ENCODE measurements around the gene LRRK1.
A peak's percentile ranks its signal among the peaks of the same experiment; 100 is the strongest.

The LRRK1 gene

GRCh38 chr15:101047301-101047781 is 128.2 kb downstream of the LRRK1 start:
- Histone ChIP-seq H3K27ac (no peak overlapping the region), H3K4me3 (ENCODE audit: low read depth, low read length) (no peak overlapping the region), H3K36me3 (no peaks in the 10 kb centered on the region), H3K9me3 (ENCODE audit: severe bottlenecking) (no peaks in the 10 kb centered on the region), H3K27me3 (ENCODE audit: insufficient read depth, low read depth, severe bottlenecking) (no peaks in the 10 kb centered on the region)
- DNase-seq: peak; percentile 4
- TF ChIP-seq CTCF (IDR thresholded peaks at IDR 0.05; ENCODE audit: low read depth, low read length): no peak

- H3K27me3 ChIP-seq (ENCODE audit: insufficient read depth, low read depth, severe bottlenecking): no peaks in the 10 kb centered on the region
- no peak for DNase-seq
- H3K27ac ChIP-seq: no peak overlapping the region
- TF ChIP-seq CTCF (IDR thresholded peaks at IDR 0.05; ENCODE audit: low read depth, low read length): no peak
- H3K4me3 ChIP-seq (ENCODE audit: low read depth, low read length): no peak overlapping the region
- H3K9me3 ChIP-seq (ENCODE audit: severe bottlenecking): no peaks in the 10 kb centered on the region
- no peaks in the 10 kb centered on the region for H3K36me3 ChIP-seq
Measured at GRCh38 chr15:101048176-101048575, 129.0 kb downstream of the LRRK1 start.

GRCh38 chr15:101048581-101049030 is 129.4 kb downstream of the LRRK1 start:
- DNase-seq: peak; percentile 7
- Histone ChIP-seq H3K9me3 (ENCODE audit: severe bottlenecking) (no peaks in the 10 kb centered on the region), H3K36me3 (no peaks in the 10 kb centered on the region), H3K4me3 (ENCODE audit: low read depth, low read length) (no peak overlapping the region), H3K27me3 (ENCODE audit: insufficient read depth, low read depth, severe bottlenecking) (no peaks in the 10 kb centered on the region), H3K27ac (no peak overlapping the region)
- no peak for TF ChIP-seq CTCF (IDR thresholded peaks at IDR 0.05; ENCODE audit: low read depth, low read length)

- Histone ChIP-seq H3K27me3 (ENCODE audit: insufficient read depth, low read depth, severe bottlenecking) (no peaks in the 10 kb centered on the region), H3K4me3 (ENCODE audit: low read depth, low read length) (no peak overlapping the region), H3K36me3 (no peaks in the 10 kb centered on the region), H3K9me3 (ENCODE audit: severe bottlenecking) (no peaks in the 10 kb centered on the region), H3K27ac (no peak overlapping the region)
- no peak for TF ChIP-seq CTCF (IDR thresholded peaks at IDR 0.05; ENCODE audit: low read depth, low read length)
- peak; percentile 1 for DNase-seq
Measured at GRCh38 chr15:101049282-101049681, 130.1 kb downstream of the LRRK1 start.

GRCh38 chr15:101049856-101050622 is 130.9 kb downstream of the LRRK1 start:
- TF ChIP-seq CTCF (IDR thresholded peaks at IDR 0.05; ENCODE audit: low read depth, low read length): no peak
- Histone ChIP-seq H3K4me3 (ENCODE audit: low read depth, low read length) (no peak overlapping the region), H3K27ac (no peak overlapping the region), H3K9me3 (ENCODE audit: severe bottlenecking) (no peaks in the 10 kb centered on the region), H3K36me3 (no peaks in the 10 kb centered on the region), H3K27me3 (ENCODE audit: insufficient read depth, low read depth, severe bottlenecking) (no peaks in the 10 kb centered on the region)
- no peak for DNase-seq
